T47D (cell line): ENCODE results near the gene SYNE1.
"Not testable (repeated sequence)": the region's sequence is repeated elsewhere in the genome, so short reads cannot be mapped to it uniquely, and the experiment has no call there.

ENCODE experiments used
- DNase-seq, 2 experiments: peaks; one replicate each; pipeline versions ENCODE4 v3.0.0 to v3.0.0-alpha.2; 2011 to 2012; ENCODE audit warnings: low read depth in 1 of 2, low spot score in 1 of 2
- JUND ChIP-seq: IDR thresholded peaks from 2 replicates; pipeline ENCODE4 v1.6.1; 2012; ENCODE audit warnings: low read depth
- in situ Hi-C: cut with HindIII; loops from 2 replicates; pipeline ENCODE4 v1.10.0; 2016; ENCODE audit warnings: low sequenced_read_pairs, low pct_unique_long_range_greater_than_20kb

The SYNE1 gene

GRCh38 chr6:152151920-152152319 lies 485.2 kb downstream of the SYNE1 start:
- TF ChIP-seq JUND = no peak
- in situ Hi-C loops = no loop called here
- DNase-seq = no peak

- in situ Hi-C loops = no loop called here
- no peak for DNase-seq
- no peak for TF ChIP-seq JUND
Measured at GRCh38 chr6:152150196-152150595, 487.0 kb downstream of the SYNE1 start.

GRCh38 chr6:152148412-152148811 lies 488.8 kb downstream of the SYNE1 start:
- in situ Hi-C loops = no loop called here
- TF ChIP-seq JUND = no peak

GRCh38 chr6:152147269-152147668 lies 489.9 kb downstream of the SYNE1 start:
- DNase-seq = no peak
- in situ Hi-C loops = no loop called here
- no peak for TF ChIP-seq JUND

More at GRCh38 chr6:152148412-152148811, 488.8 kb downstream of the SYNE1 start:
- DNase-seq = no peak

GRCh38 chr6:152146385-152146784 lies 490.8 kb downstream of the SYNE1 start:
- TF ChIP-seq JUND = no peak
- DNase-seq = no peak
- in situ Hi-C loops = no loop called here

GRCh38 chr6:152143359-152143758 lies 493.8 kb downstream of the SYNE1 start:
- in situ Hi-C loops = no loop called here
- no peak for DNase-seq
- TF ChIP-seq JUND = no peak

- in situ Hi-C loops = no loop called here
Measured at GRCh38 chr6:152142105-152142504, 495.1 kb downstream of the SYNE1 start.

GRCh38 chr6:152138344-152138743 lies 498.8 kb downstream of the SYNE1 start:
- DNase-seq, in situ Hi-C loops: not testable (repeated sequence)

More at GRCh38 chr6:152142105-152142504, 495.1 kb downstream of the SYNE1 start:
- no peak for TF ChIP-seq JUND
- DNase-seq = no peak

GRCh38 chr6:152136449-152136825 lies 500.7 kb downstream of the SYNE1 start:
- no peak for DNase-seq
- in situ Hi-C loops = no loop called here
- TF ChIP-seq JUND = no peak

- in situ Hi-C loops = no loop called here
Measured at GRCh38 chr6:152135755-152136448, 501.3 kb downstream of the SYNE1 start.

GRCh38 chr6:152130441-152130840 lies 506.7 kb downstream of the SYNE1 start:
- no peak for DNase-seq
- in situ Hi-C loops = no loop called here
- no peak for TF ChIP-seq JUND

More at GRCh38 chr6:152135755-152136448, 501.3 kb downstream of the SYNE1 start:
- DNase-seq = no peak
- no peak for TF ChIP-seq JUND

- DNase-seq = no peak
- in situ Hi-C loops = no loop called here
- no peak for TF ChIP-seq JUND
Measured at GRCh38 chr6:152129691-152130151, 507.4 kb downstream of the SYNE1 start.

GRCh38 chr6:152127432-152128165 lies 509.6 kb downstream of the SYNE1 start:
- in situ Hi-C loops = no loop called here
- TF ChIP-seq JUND = no peak
- peak in 1 of 2 experiments; percentile 8 for DNase-seq
